Mammary epithelial cell (primary cell): ENCODE measurements around the gene C11orf71.

ENCODE experiments used
- EZH2 ChIP-seq: IDR thresholded peaks from 2 replicates; pipeline ENCODE4 v1.6.1; 2012; ENCODE audit warnings: low read length, inconsistent platforms, borderline replicate concordance
- TF ChIP-seq, protein P1 (sequence below), 2 donors: IDR thresholded peaks in 1 of 2; conservative IDR thresholded peaks in 1 of 2; 2 replicates each; pipeline ENCODE4 v1.5.1; 2011 to 2012; ENCODE audit warnings: inconsistent platforms in 2 of 2, low read length in 2 of 2, mild to moderate bottlenecking in 2 of 2, control low read depth in 1 of 2, low read depth in 1 of 2; ENCODE audit not compliant: insufficient read depth in 1 of 2; ENCODE audit errors: extremely low read depth in 1 of 2

DNA sequence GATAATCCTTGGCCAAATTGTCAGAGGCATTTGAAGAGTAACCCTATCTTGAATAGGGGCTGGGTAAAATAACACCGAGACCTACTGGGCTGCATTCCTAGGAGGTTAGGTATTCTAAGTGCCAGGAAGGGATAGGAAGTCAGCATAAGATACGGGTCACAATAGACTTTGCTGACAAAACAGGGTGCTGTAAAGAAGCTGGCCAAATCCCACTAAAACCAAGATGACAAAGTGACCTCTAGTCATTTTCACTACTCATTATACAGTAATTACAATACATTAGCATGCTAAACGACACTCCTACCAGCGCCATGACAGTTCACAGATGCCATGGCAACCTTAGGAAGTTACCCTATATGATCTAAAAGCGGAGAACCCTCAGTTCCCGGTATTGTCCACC lies 38.0 kb upstream of the C11orf71 start:
- TF ChIP-seq, protein P1, sequence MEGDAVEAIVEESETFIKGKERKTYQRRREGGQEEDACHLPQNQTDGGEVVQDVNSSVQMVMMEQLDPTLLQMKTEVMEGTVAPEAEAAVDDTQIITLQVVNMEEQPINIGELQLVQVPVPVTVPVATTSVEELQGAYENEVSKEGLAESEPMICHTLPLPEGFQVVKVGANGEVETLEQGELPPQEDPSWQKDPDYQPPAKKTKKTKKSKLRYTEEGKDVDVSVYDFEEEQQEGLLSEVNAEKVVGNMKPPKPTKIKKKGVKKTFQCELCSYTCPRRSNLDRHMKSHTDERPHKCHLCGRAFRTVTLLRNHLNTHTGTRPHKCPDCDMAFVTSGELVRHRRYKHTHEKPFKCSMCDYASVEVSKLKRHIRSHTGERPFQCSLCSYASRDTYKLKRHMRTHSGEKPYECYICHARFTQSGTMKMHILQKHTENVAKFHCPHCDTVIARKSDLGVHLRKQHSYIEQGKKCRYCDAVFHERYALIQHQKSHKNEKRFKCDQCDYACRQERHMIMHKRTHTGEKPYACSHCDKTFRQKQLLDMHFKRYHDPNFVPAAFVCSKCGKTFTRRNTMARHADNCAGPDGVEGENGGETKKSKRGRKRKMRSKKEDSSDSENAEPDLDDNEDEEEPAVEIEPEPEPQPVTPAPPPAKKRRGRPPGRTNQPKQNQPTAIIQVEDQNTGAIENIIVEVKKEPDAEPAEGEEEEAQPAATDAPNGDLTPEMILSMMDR (conservative IDR thresholded peaks at IDR 0.05 in 1 of 2, IDR thresholded peaks at IDR 0.05 in 1 of 2; ENCODE audit: extremely low read depth in 1 of 2, insufficient read depth in 1 of 2, low read depth in 1 of 2, low read length in 2 of 2), result no peak
- no peak for TF ChIP-seq EZH2
